Measurements from ENCODE around the gene ASTN2.

- TF ChIP-seq, protein P1, sequence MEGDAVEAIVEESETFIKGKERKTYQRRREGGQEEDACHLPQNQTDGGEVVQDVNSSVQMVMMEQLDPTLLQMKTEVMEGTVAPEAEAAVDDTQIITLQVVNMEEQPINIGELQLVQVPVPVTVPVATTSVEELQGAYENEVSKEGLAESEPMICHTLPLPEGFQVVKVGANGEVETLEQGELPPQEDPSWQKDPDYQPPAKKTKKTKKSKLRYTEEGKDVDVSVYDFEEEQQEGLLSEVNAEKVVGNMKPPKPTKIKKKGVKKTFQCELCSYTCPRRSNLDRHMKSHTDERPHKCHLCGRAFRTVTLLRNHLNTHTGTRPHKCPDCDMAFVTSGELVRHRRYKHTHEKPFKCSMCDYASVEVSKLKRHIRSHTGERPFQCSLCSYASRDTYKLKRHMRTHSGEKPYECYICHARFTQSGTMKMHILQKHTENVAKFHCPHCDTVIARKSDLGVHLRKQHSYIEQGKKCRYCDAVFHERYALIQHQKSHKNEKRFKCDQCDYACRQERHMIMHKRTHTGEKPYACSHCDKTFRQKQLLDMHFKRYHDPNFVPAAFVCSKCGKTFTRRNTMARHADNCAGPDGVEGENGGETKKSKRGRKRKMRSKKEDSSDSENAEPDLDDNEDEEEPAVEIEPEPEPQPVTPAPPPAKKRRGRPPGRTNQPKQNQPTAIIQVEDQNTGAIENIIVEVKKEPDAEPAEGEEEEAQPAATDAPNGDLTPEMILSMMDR (IDR thresholded peaks at IDR 0.05): no peak
- TF ChIP-seq POLR2A (IDR thresholded peaks at IDR 0.05): no peak
Measured at GRCh38 chr9:117303643-117304230, 111.1 kb downstream of the ASTN2 start.

Data from sigmoid colon (tissue), 3 donors.